H1 (cell line): ENCODE measurements around the gene SFT2D1. TPM values are rescaled to one million over a fixed set of nuclear protein-coding genes. Genes with fewer than 3 reads are reported as not detected.

Experiments
- CTCF ChIA-PET: fragments of 300-600 bp; sonication (Branson Sonifier 250); formaldehyde crosslinking; loops from one replicate; lab custom pipeline; 2021; ENCODE audit not compliant: partially characterized antibody; lab: Charles Lee
- POLR2A ChIA-PET: fragments of 300-600 bp; sonication (Branson Sonifier 250); formaldehyde crosslinking; loops from one replicate; lab custom pipeline; 2021; ENCODE audit warnings: inconsistent platforms; ENCODE audit not compliant: partially characterized antibody; lab: Charles Lee
- DNase-seq, 2 experiments: peaks; one replicate each; pipeline versions ENCODE4 v3.0.0 to v3.0.0-alpha.2; 2010 to 2022; ENCODE audit warnings: low spot score in 2 of 2, low read depth in 1 of 2, mixed read lengths in 1 of 2
- FAIRE-seq: peaks from 2 replicates; lab custom pipeline; 2011; peaks lifted over from hg19 to GRCh38; lab: Jason Lieb, UNC
- H2AFZ ChIP-seq: 2 replicates; pipeline ENCODE4 v1.8.1; 2012; ENCODE audit warnings: low read length, inconsistent platforms
- H2AK5ac ChIP-seq: 2 replicates; pipeline ENCODE4 v1.6.1; 2013; ENCODE audit warnings: low read depth, low read length
- H2BK120ac ChIP-seq: replicated peaks from 2 replicates; pipeline ENCODE3; 2013; ENCODE audit warnings: low read depth, low read length, inconsistent platforms
- H2BK12ac ChIP-seq: 2 replicates; pipeline ENCODE4 v1.6.1; 2013; ENCODE audit warnings: low read depth, low read length
- H2BK15ac ChIP-seq: 2 replicates; pipeline ENCODE4 v1.6.1; 2013; ENCODE audit warnings: low read length
- H2BK20ac ChIP-seq: 2 replicates; pipeline ENCODE4 v1.6.1; 2013; ENCODE audit warnings: low read length
- H2BK5ac ChIP-seq: 2 replicates; pipeline ENCODE4 v1.6.1; 2013; ENCODE audit warnings: low read depth, low read length
- H3K14ac ChIP-seq: 2 replicates; pipeline ENCODE4 v1.6.1; 2013; ENCODE audit warnings: inconsistent platforms; ENCODE audit not compliant: insufficient read length
- H3K18ac ChIP-seq: 2 replicates; pipeline ENCODE4 v1.6.1; 2013; ENCODE audit warnings: low read length; ENCODE audit errors: extremely low read depth
- H3K23ac ChIP-seq: 2 replicates; pipeline ENCODE4 v1.6.1; 2013; ENCODE audit warnings: inconsistent platforms; ENCODE audit not compliant: insufficient read length
- H3K23me2 ChIP-seq: 2 replicates; pipeline ENCODE4 v1.6.1; 2013; ENCODE audit warnings: low read depth, low read length
- H3K27ac ChIP-seq: 2 replicates; pipeline ENCODE4 v1.6.1; 2011; ENCODE audit warnings: low read depth, low read length, inconsistent platforms
- H3K27me3 ChIP-seq, 4 experiments: replicated peaks in 1 of 4; 1 replicate in 1 of 4; 2 replicates in 3 of 4; pipeline versions ENCODE4 v1.6.1 to v1.8.1; 2011 to 2013; ENCODE audit warnings: low read length in 3 of 4, mild to moderate bottlenecking in 3 of 4, inconsistent platforms in 2 of 4, mixed read lengths in 2 of 4, moderate library complexity in 1 of 4; ENCODE audit not compliant: control insufficient read depth in 3 of 4, insufficient read depth in 3 of 4; ENCODE audit errors: extremely low read depth in 1 of 4
- H3K36me3 ChIP-seq, 4 experiments: 2 replicates each; pipeline versions ENCODE4 v1.6.1 to v1.8.1; 2011 to 2013; ENCODE audit warnings: mild to moderate bottlenecking in 4 of 4, low read length in 3 of 4, moderate library complexity in 2 of 4, control low read depth in 1 of 4, inconsistent platforms in 1 of 4; ENCODE audit not compliant: insufficient read depth in 4 of 4, control insufficient read depth in 2 of 4
- H3K4ac ChIP-seq: replicated peaks from 2 replicates; pipeline ENCODE3; 2013; ENCODE audit warnings: low read length, low read depth, mixed read lengths, inconsistent platforms; ENCODE audit not compliant: insufficient read length
- H3K4me1 ChIP-seq, 4 experiments: replicated peaks in 1 of 4; 1 replicate in 1 of 4; 2 replicates in 3 of 4; pipeline versions ENCODE4 v1.6.1 to v1.8.1; 2011 to 2013; ENCODE audit warnings: low read length in 3 of 4, inconsistent platforms in 2 of 4, mixed read lengths in 1 of 4; ENCODE audit not compliant: insufficient read depth in 4 of 4, control insufficient read depth in 3 of 4
- H3K4me2 ChIP-seq, 2 experiments: 2 replicates each; pipeline versions ENCODE4 v1.6.1 to v1.8.1; 2011 to 2013; ENCODE audit warnings: low read depth in 2 of 2, low read length in 2 of 2, control low read depth in 1 of 2, inconsistent platforms in 1 of 2, mild to moderate bottlenecking in 1 of 2; ENCODE audit not compliant: insufficient read depth in 1 of 2
- H3K4me3 ChIP-seq, 4 experiments: fragments of 200-600, 300-600 bp in 1 of 4; sonication (generic), shearing (Covaris generic), sonication (Bioruptor Twin) in 1 of 4; 2 replicates each; pipeline versions ENCODE4 v1.5.1 to v1.8.1; 2011 to 2016; ENCODE audit warnings: low read length in 4 of 4, low read depth in 3 of 4, control low read depth in 2 of 4, inconsistent platforms in 2 of 4, mild to moderate bottlenecking in 2 of 4, mixed read lengths in 1 of 4, moderate library complexity in 1 of 4; ENCODE audit not compliant: insufficient read depth in 2 of 4; ENCODE audit errors: extremely low read depth in 1 of 4
- H3K56ac ChIP-seq: replicated peaks from 2 replicates; pipeline ENCODE3; 2013; ENCODE audit warnings: low read depth, mild to moderate bottlenecking, mixed read lengths, low read length, inconsistent platforms; ENCODE audit not compliant: insufficient read length
- H3K79me1 ChIP-seq: 2 replicates; pipeline ENCODE4 v1.6.1; 2013; ENCODE audit warnings: low read depth, low read length, control low read depth
- H3K79me2 ChIP-seq, 2 experiments: 2 replicates each; pipeline versions ENCODE4 v1.6.1 to v1.8.1; 2012 to 2013; ENCODE audit warnings: low read length in 2 of 2, mild to moderate bottlenecking in 2 of 2, inconsistent platforms in 1 of 2; ENCODE audit not compliant: insufficient read depth in 2 of 2, control insufficient read depth in 1 of 2
- H3K9ac ChIP-seq, 4 experiments: replicated peaks in 1 of 4; 1 replicate in 1 of 4; 2 replicates in 3 of 4; pipeline versions ENCODE4 v1.6.1 to v1.8.1; 2011 to 2013; ENCODE audit warnings: low read depth in 3 of 4, low read length in 3 of 4, control low read depth in 2 of 4, mild to moderate bottlenecking in 2 of 4, moderate library complexity in 2 of 4, inconsistent platforms in 1 of 4; ENCODE audit errors: extremely low read depth in 1 of 4
- H3K9me3 ChIP-seq, 2 experiments: 2 replicates each; pipeline versions ENCODE4 v1.6.1 to v1.8.1; 2012 to 2013; ENCODE audit warnings: mild to moderate bottlenecking in 2 of 2, moderate library complexity in 2 of 2, control low read depth in 1 of 2, inconsistent platforms in 1 of 2, low read depth in 1 of 2, low read length in 1 of 2, mixed read lengths in 1 of 2; ENCODE audit not compliant: insufficient read depth in 2 of 2
- H4K20me1 ChIP-seq, 2 experiments: replicated peaks in 1 of 2; 2 replicates each; pipeline versions ENCODE3 to v1.8.1; 2011 to 2013; ENCODE audit warnings: inconsistent platforms in 2 of 2, low read length in 2 of 2, mild to moderate bottlenecking in 1 of 2; ENCODE audit not compliant: insufficient read depth in 2 of 2, control insufficient read depth in 1 of 2
- H4K5ac ChIP-seq: 2 replicates; pipeline ENCODE4 v1.6.1; 2013; ENCODE audit warnings: low read length, low read depth, mixed read lengths, inconsistent platforms; ENCODE audit not compliant: insufficient read length
- H4K8ac ChIP-seq: 2 replicates; pipeline ENCODE4 v1.8.0; 2013; ENCODE audit warnings: mild to moderate bottlenecking, moderate library complexity, low read length, inconsistent platforms; ENCODE audit not compliant: insufficient read depth; ENCODE audit errors: extremely low read depth
- H4K91ac ChIP-seq: replicated peaks from 2 replicates; pipeline ENCODE3; 2013; ENCODE audit warnings: low read length, mixed read lengths, inconsistent platforms; ENCODE audit not compliant: insufficient read length
- BRCA1 ChIP-seq: IDR thresholded peaks from 2 replicates; pipeline ENCODE4 v1.6.1; 2012; ENCODE audit warnings: low read depth, low read length, improper control_type of control experiment
- EZH2 ChIP-seq: fragments of 200-600 bp; sonication (generic); IDR thresholded peaks from 2 replicates; pipeline ENCODE4 v1.7.1; 2012; ENCODE audit warnings: low read depth, mild to moderate bottlenecking, moderate library complexity, low read length, inconsistent platforms; ENCODE audit not compliant: severe bottlenecking
- GABPA ChIP-seq: IDR thresholded peaks from 2 replicates; pipeline ENCODE4 v1.6.1; 2011; ENCODE audit warnings: mild to moderate bottlenecking, low read length, moderate library complexity, borderline replicate concordance; ENCODE audit not compliant: insufficient read depth
- GTF2F1 ChIP-seq: IDR thresholded peaks from 2 replicates; pipeline ENCODE4 v1.6.1; 2012; ENCODE audit warnings: low read depth, low read length, improper control_type of control experiment, borderline replicate concordance
- HDAC2 ChIP-seq, 2 experiments: fragments of 300-600 bp in 1 of 2; sonication (generic) in 1 of 2; IDR thresholded peaks; 2 replicates each; pipeline ENCODE4 v1.6.1; 2011 to 2012; ENCODE audit warnings: low read depth in 2 of 2, low read length in 2 of 2, mild to moderate bottlenecking in 2 of 2, moderate library complexity in 2 of 2, borderline replicate concordance in 1 of 2, inconsistent platforms in 1 of 2
- KDM4A ChIP-seq: IDR thresholded peaks from one replicate; pipeline ENCODE4 v1.7.1; 2012; ENCODE audit warnings: low read depth, mild to moderate bottlenecking, moderate library complexity, low read length, inconsistent platforms; ENCODE audit not compliant: severe bottlenecking
- NRF1 ChIP-seq: IDR thresholded peaks from 2 replicates; pipeline ENCODE4 v1.6.1; 2011; ENCODE audit warnings: mild to moderate bottlenecking, low read depth, low read length, improper control_type of control experiment
- PHF8 ChIP-seq: fragments of 200-600 bp; sonication (generic); conservative IDR thresholded peaks from 2 replicates; pipeline ENCODE4 v1.7.1; 2012; ENCODE audit warnings: low read depth, mild to moderate bottlenecking, inconsistent platforms, low read length, moderate library complexity
- SUZ12 ChIP-seq: fragments of 200-600 bp; sonication (generic); IDR thresholded peaks from 2 replicates; pipeline ENCODE4 v1.6.1; 2012; ENCODE audit warnings: mild to moderate bottlenecking, inconsistent platforms, low read length, moderate library complexity, mixed read lengths
- WGBS, 2 experiments: shearing (Covaris generic) in 1 of 2; methylation state at CpG; one replicate each; pipeline versions ENCODE4 v1.1.6 to v1.1.7; 2013 to 2015; ENCODE audit warnings: low lambda C conversion rate in 2 of 2, mixed read lengths in 2 of 2, inconsistent platforms in 1 of 2, low coverage in 1 of 2, missing lambda C conversion rate in 1 of 2; ENCODE audit not compliant: insufficient replicate concordance in 2 of 2, insufficient coverage in 1 of 2, insufficient read length in 1 of 2; ENCODE audit errors: extremely low coverage in 1 of 2, missing lambda C conversion rate in 1 of 2; 5-methylcytosine and 5-hydroxymethylcytosine counted together
- polyA plus RNA-seq, 7 experiments: library from polyadenylated mRNA; depleted of rRNA in 3 of 7; stranded (reverse) in 5 of 7; unstranded in 2 of 7; fragments of >200 nt in 5 of 7; fragments of 200-250 nt in 2 of 7; gene quantifications; 1 replicate in 5 of 7; 2 replicates in 1 of 7; 4 replicates in 1 of 7; pipeline versions ENCODE4 v1.2.1 to v1.2.3, GENCODE V29; 2011 to 2013; ENCODE audit warnings: missing spikeins in 2 of 7, mixed read lengths in 2 of 7
- total RNA-seq: library from RNA; stranded (reverse); fragmentation: NEBNext Ultra II Directional; extraction: Animal tissue kit (Norgen Biotek cat#: 25700); gene quantifications from 2 replicates; pipeline ENCODE4 v1.2.1, GENCODE V29; 2021
- TF ChIP-seq, protein P1 (sequence below): IDR thresholded peaks from 2 replicates; pipeline ENCODE4 v1.6.1; 2012; ENCODE audit warnings: inconsistent platforms

Gene SFT2D1
- total and polyA plus RNA-seq, 2 of the 8 experiments (the other 6 are each of a cell fraction or from before 2014, with no cell fraction given) = 52.3 to 76.1 TPM

DNA sequence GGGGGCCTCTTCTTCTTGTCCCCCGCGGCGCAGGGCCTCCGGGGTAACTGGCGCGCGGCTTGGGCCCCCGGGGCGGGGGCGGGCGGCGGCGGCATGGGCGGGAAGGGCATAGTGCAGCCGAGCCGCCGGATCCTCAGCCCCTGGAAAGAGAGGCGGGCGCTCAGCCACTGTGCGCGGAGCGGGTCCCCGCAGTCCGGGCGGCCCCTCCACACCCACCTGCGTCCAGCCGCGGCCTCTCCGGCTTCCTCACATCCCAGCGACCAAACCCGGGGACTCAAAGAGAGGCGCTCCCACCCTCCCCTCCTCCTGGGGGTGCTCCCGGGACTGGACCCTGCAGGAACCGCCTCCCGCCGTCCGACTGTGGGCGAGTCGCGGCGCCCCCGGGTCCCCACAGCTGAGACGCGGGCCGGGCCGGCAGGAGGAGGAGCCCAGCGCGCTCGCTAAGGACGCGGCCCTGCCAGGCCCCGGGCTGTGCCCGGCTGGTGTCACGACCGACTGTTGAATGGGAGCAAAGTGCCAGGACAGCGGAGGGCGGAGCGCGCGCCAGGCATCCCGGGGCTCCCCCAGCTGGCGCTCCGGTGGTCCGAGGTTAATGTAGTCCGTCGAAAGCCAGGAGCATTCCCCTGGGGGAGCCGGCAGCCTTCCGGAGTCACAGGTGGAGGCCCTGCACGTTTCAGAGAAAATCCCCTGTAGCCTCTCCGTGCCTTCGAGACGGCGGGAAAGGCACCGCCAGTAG is 34.1 kb downstream of the SFT2D1 start, which contains the start of gene PRR18:
Gene PRR18, minus strand, starts transcription at position 360 of the 736 bp plus-strand sequence. Its CDS starts 250 bp downstream, at position 110.
- no peaks in the 10 kb centered on the region for H3K36me3 ChIP-seq
- H3K27me3 ChIP-seq = peaks cover 24 to 54% (median 48%) of the 10 kb centered on the region in 4 experiments
- H3K27ac ChIP-seq = no peak within 1 kb of the TSS
- no peak within 1 kb of the TSS for H2BK20ac ChIP-seq
- 3% methylated on average over 39 of the region's 74 CpGs; no CpG with 5 or more reads in 1 of the 2 experiments for WGBS, 2 experiments
- H2AFZ ChIP-seq = peak within 1 kb of the TSS; percentile 51; the same call in 1 of the 2 replicates
- no peaks in the 10 kb centered on the region for H3K79me2 ChIP-seq
- peaks cover 0 to 10% (median 4%) of the 10 kb centered on the region in 4 experiments; a peak in 4 of 7 replicates for H3K4me1 ChIP-seq
- H3K4me2 ChIP-seq = peak within 1 kb of the TSS; percentile 70 to 93
- H3K79me1 ChIP-seq = no peaks in the 10 kb centered on the region
- H2BK12ac ChIP-seq = peak within 1 kb of the TSS; percentile 88; the same call in 1 of the 2 replicates
- no peak within 1 kb of the TSS for H3K4ac ChIP-seq
- H2BK120ac ChIP-seq = no peak within 1 kb of the TSS
- CTCF ChIA-PET = interaction anchor here (0.9 to 8.2 kb wide), 14 partner anchors 12 to 102 kb away, joined by 3 to 120 read pairs (median 4); no protein-coding TSS in a partner anchor
- H2AK5ac ChIP-seq = no peak within 1 kb of the TSS
- no peak within 1 kb of the TSS for H4K5ac ChIP-seq
- H2BK15ac ChIP-seq = peak within 1 kb of the TSS; percentile 97; the same call in 1 of the 2 replicates
- POLR2A ChIA-PET = interaction anchor here (0.7 to 2.2 kb wide), 7 partner anchors 9 to 92 kb away, joined by 3 to 8 read pairs (median 4); no protein-coding TSS in a partner anchor
- H3K4me3 ChIP-seq = peak within 1 kb of the TSS; percentile 22 to 60 (median 44)
- DNase-seq (peak in 1 of 2 experiments; percentile 72), FAIRE-seq (no peak)
- H3K23ac ChIP-seq = no peak within 1 kb of the TSS
- H3K18ac ChIP-seq = peak within 1 kb of the TSS; percentile 38
- peak within 1 kb of the TSS; percentile 16 for H3K56ac ChIP-seq
- peaks cover 0 to 3% of the 10 kb centered on the region in 2 experiments for H4K20me1 ChIP-seq
- H3K23me2 ChIP-seq = peaks cover 7% of the 10 kb centered on the region; the same call in 1 of the 2 replicates
- H3K14ac ChIP-seq = no peak within 1 kb of the TSS
- H3K9ac ChIP-seq = no peak within 1 kb of the TSS; a peak in 1 of 7 replicates
- H4K8ac ChIP-seq = peak within 1 kb of the TSS; percentile 85
- H4K91ac ChIP-seq = peak within 1 kb of the TSS; percentile 54
- no peak within 1 kb of the TSS for H2BK5ac ChIP-seq
- H3K9me3 ChIP-seq = no peaks in the 10 kb centered on the region; a peak in 1 of 4 replicates
- TF ChIP-seq SUZ12 (peak; percentile 80), HDAC2 (IDR thresholded peaks at IDR 0.05; ENCODE audit: borderline replicate concordance in 1 of 2, low read depth in 2 of 2, low read length in 2 of 2) (no peak), GTF2F1 (no peak), BRCA1 (no peak), EZH2 (peak; percentile 83), GABPA (0 out of 2 replicates have a peak, but pooled peaks have one; percentile 28), PHF8 (no peak), NRF1 (no peak), KDM4A (peak; percentile 36)
- TF ChIP-seq, protein P1, sequence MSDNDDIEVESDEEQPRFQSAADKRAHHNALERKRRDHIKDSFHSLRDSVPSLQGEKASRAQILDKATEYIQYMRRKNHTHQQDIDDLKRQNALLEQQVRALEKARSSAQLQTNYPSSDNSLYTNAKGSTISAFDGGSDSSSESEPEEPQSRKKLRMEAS = 0 out of 2 replicates have a peak, but pooled peaks have one; percentile 46
